LNCAP (cell line): ENCODE data around the gene TNS3.

Source experiments
- CTCF ChIP-seq: fragments of 450-650 bp; IDR thresholded peaks from 2 replicates; pipeline ENCODE4 v1.5.1; 2017; ENCODE audit warnings: mild to moderate bottlenecking

The TNS3 gene

GRCh38 chr7:47514367-47514766 lies 67.5 kb downstream of the TNS3 start:
- TF ChIP-seq CTCF, result no peak

GRCh38 chr7:47513741-47514241 lies 68.1 kb downstream of the TNS3 start:
- TF ChIP-seq CTCF, result no peak

GRCh38 chr7:47512481-47513176 lies 69.3 kb downstream of the TNS3 start:
- TF ChIP-seq CTCF, result no peak

- TF ChIP-seq CTCF, result no peak
These were observed 70.1 kb downstream of the TNS3 start for GRCh38 chr7:47511699-47512370.

- TF ChIP-seq CTCF, result no peak
These were observed 71.1 kb downstream of the TNS3 start for GRCh38 chr7:47510786-47511185.

- TF ChIP-seq CTCF, result no peak
These were observed 71.7 kb downstream of the TNS3 start for GRCh38 chr7:47510192-47510591.

- TF ChIP-seq CTCF, result no peak
These were observed 72.3 kb downstream of the TNS3 start for GRCh38 chr7:47509571-47509970.
